GM12873 (cell line): ENCODE results near the gene CLEC14A.

Experiments used
- TF ChIP-seq, protein P1 (sequence below): IDR thresholded peaks from 2 replicates; pipeline ENCODE4 v1.5.1; 2012; ENCODE audit warnings: low read depth, mild to moderate bottlenecking, moderate library complexity, low read length, control low read depth; ENCODE audit not compliant: insufficient read depth; ENCODE audit errors: missing control alignments

The CLEC14A gene

DNA sequence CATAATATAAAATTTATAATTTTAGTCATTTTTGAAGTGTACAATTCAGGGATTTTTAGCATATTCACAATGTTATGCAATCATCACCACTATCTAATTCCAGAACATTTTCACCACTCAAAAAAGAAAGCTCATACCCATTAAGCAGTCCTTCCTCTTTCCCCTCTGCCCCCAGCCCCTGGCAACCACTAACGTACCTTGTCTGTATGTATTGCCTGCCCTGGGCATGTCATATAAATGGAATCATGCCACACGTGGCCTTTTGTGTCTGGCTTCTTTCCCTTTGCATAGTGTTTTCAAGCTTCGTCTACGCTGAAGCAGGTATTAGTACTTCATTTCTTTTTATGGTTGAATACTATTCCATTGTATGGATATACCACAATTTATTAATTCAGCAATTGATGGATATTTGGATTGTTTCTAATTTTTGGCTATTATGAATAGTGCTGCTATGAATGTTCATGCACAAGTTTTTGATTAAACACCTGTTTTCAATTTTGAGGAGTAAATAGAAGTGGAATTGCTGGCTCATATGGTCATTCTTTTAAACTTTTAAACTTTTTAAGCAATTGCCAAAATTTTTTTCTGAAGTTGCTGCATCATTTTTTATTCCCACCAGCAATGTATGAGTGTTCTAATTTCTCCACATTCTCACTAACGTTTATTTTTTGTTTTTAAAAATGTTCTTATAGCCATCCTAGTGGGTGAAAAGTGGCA lies 49.8 kb downstream of the CLEC14A start:
- TF ChIP-seq, protein P1, sequence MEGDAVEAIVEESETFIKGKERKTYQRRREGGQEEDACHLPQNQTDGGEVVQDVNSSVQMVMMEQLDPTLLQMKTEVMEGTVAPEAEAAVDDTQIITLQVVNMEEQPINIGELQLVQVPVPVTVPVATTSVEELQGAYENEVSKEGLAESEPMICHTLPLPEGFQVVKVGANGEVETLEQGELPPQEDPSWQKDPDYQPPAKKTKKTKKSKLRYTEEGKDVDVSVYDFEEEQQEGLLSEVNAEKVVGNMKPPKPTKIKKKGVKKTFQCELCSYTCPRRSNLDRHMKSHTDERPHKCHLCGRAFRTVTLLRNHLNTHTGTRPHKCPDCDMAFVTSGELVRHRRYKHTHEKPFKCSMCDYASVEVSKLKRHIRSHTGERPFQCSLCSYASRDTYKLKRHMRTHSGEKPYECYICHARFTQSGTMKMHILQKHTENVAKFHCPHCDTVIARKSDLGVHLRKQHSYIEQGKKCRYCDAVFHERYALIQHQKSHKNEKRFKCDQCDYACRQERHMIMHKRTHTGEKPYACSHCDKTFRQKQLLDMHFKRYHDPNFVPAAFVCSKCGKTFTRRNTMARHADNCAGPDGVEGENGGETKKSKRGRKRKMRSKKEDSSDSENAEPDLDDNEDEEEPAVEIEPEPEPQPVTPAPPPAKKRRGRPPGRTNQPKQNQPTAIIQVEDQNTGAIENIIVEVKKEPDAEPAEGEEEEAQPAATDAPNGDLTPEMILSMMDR = no peak

DNA sequence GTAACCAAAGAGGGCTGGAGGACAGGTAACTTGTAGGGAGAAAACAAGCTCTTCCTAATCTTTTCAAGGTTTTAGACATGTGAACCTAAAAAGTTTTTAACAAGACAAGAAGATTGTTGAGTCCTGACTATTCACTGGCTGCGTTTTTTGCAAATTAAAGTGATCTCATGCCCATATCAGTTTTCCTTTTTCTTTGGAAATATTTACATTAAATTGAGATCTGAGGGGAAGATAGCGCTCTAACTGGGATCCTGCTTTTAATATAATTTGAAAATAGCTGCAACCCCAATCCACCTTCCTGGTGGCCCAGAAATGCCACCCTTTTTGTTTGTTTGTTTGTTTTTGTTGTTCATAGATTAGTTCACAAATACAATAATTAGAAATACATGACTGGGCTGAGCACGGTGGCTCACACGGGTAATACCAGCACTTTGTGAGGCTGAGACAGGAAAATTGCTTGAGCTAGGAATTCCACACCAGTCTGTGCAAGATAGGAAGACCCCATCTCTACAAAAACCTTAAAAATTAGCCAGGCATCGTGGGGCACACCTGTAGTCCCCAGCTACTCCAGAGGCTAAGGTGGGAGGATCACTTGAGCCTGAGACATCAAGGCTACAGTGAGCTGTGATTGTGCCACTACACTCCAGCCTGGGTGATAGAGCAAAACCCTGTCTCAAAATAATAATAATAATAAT lies 50.6 kb downstream of the CLEC14A start:
- TF ChIP-seq, protein P1 = no peak

DNA sequence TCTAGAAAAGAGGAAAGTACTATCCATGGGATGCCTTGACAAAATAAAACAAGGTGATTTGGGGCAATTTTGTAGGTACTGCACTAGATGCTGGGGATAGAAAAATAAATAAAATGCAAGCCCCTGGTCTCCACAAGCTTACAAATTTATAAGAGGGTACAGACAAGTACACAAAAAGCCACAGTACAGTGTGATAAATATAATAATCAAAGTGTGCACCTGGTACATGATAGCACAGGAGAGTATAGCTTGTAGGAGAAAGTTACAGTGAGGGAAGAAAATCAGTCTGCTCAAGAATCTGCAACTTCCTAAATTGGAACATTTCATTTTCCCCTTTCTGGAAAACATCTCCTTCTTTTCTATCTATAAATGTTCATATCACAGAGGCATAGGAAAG lies 51.2 kb downstream of the CLEC14A start:
- TF ChIP-seq, protein P1 = no peak
